HG02981 (cell line): ENCODE data around the gene PRTN3.
"Not testable (repeated sequence)": the region's sequence is repeated elsewhere in the genome, so short reads cannot be mapped to it uniquely, and the experiment has no call there.

ENCODE experiments used
- ATAC-seq: cut with Tn5 transposase; IDR thresholded peaks from one replicate; pipeline ENCODE4 v1.9.1; 2021; ENCODE audit warnings: mild to moderate bottlenecking, moderate library complexity; ENCODE audit not compliant: unreplicated experiment

Gene PRTN3

GRCh38 chr19:877992-878660 is 37.3 kb downstream of the PRTN3 start:
- ATAC-seq = not testable (repeated sequence)

GRCh38 chr19:878751-879561 is 38.2 kb downstream of the PRTN3 start:
- not testable (repeated sequence) for ATAC-seq

- no peak for ATAC-seq
Observed at GRCh38 chr19:879711-880438, 39.1 kb downstream of the PRTN3 start.

GRCh38 chr19:881385-882071 is 40.7 kb downstream of the PRTN3 start:
- ATAC-seq = no peak

- no peak for ATAC-seq
Observed at GRCh38 chr19:882871-883497, 42.2 kb downstream of the PRTN3 start.

GRCh38 chr19:883661-884211 is 42.9 kb downstream of the PRTN3 start:
- ATAC-seq = no peak

GRCh38 chr19:884420-885211 is 43.8 kb downstream of the PRTN3 start:
- ATAC-seq = no peak

- no peak for ATAC-seq
Observed at GRCh38 chr19:885536-886224, 44.9 kb downstream of the PRTN3 start.

- no peak for ATAC-seq
Observed at GRCh38 chr19:887072-887471, 46.3 kb downstream of the PRTN3 start.

GRCh38 chr19:887599-887998 is 46.8 kb downstream of the PRTN3 start:
- no peak for ATAC-seq

GRCh38 chr19:888581-889385 is 48.0 kb downstream of the PRTN3 start:
- ATAC-seq = no peak

GRCh38 chr19:889662-890295 is 49.0 kb downstream of the PRTN3 start:
- no peak for ATAC-seq

GRCh38 chr19:890831-891230 is 50.0 kb downstream of the PRTN3 start:
- ATAC-seq = no peak

- not testable (repeated sequence) for ATAC-seq
Observed at GRCh38 chr19:891421-892200, 50.8 kb downstream of the PRTN3 start.

GRCh38 chr19:892243-892893 is 51.6 kb downstream of the PRTN3 start:
- no peak for ATAC-seq
